Loucy (cell line): ENCODE results near the gene GSTT2.
"Not testable (repeated sequence)": the region's sequence is repeated elsewhere in the genome, so short reads cannot be mapped to it uniquely, and the experiment has no call there.

Experiments used
- CTCF ChIP-seq: fragments of 200-600 bp; sonication (generic); conservative IDR thresholded peaks from 2 replicates; pipeline ENCODE4 v1.5.1; 2014; ENCODE audit warnings: mild to moderate bottlenecking, antibody characterized with exemption, low read length
- EZH2phosphoT487 ChIP-seq: fragments of 200-600 bp; IDR thresholded peaks from 2 replicates; pipeline ENCODE4 v1.6.1; 2018; ENCODE audit warnings: antibody characterized with exemption, mild to moderate bottlenecking, moderate library complexity, borderline replicate concordance

GRCh38 chr22:23993080-23993479 lies 13.1 kb downstream of the GSTT2 start:
- not testable (repeated sequence) for TF ChIP-seq CTCF, EZH2phosphoT487
